ENCODE results near the gene ZNF230. TPM values are rescaled to one million over a fixed set of nuclear protein-coding genes. Genes with fewer than 3 reads are reported as not detected.

The ZNF230 gene
- total RNA-seq (2014; rRNA removed; shearing (Covaris generic)): 1.7 and 1.8 TPM in 2 replicates
- 1.6 and 2.8 TPM in 2 replicates for total RNA-seq (2022)
- percentile 46 among the genes with signal in this experiment for Bru-seq, nascent RNA
- percentile 39 among the genes with signal in this experiment for BruChase-seq, experiment 1, labeled RNA remaining after a 6-hour chase
- percentile 45 among the genes with signal in this experiment for BruChase-seq, experiment 2, labeled RNA remaining after a 2-hour chase
- long read RNA-seq, full-length matches to known transcripts: 7 of 7 reads
- long read RNA-seq, partial matches to known transcripts: 0 of 7 reads
- long read RNA-seq, other reads (novel, unspliced or antisense): 0 of 7 reads

DNA sequence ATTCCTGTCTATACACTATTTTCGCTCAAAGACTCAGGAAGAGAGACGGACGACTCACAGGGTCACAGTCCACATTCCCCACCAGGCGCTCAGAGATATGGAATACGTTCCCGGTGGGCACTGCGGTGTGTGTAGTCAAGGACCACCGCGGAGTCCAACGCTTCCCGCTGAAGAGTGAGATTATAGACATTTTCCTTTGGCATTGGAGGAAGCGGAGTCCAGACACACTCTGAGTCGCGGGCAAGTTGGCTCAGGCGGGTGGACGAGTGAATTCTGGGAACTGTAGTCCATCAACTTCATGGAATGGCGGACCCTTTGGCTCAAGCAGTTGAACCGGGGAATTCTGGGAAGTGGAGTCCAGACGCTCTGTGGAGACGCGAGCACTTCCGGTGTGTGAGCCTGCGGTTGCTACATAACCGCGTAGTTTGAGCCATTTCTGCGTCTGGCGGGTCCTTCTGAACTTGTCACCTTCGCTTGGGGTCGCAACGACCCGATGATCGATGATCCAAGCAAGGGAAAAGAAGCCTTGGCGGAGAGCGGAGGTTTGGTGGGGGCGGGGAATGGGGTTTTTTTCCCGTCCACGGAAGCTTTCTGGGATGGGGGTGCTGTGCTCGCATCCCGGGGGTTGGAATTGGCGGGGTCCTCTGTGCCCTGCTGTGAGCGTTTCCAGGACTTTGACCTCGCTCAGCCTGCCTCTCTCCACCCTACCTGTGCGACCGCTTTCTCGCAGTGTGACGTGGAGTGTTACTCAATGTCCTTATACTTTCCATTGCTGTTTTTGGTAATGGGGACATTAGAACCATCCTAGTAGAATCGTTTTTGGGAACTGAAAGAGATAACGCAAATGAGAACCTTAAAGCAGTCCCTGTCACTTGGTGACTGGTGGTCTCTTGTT lies at the start of gene ZNF230:
ZNF230 (plus strand) TSS at position 392 of the 895 bp plus-strand sequence. CDS start 4,122 bp downstream, outside the sequence.
- Histone ChIP-seq H3K4me1 (ENCODE audit: insufficient read depth, low read length, poor library complexity, severe bottlenecking) (peaks cover 4% of the 10 kb centered on the region), H4K20me1 (ENCODE audit: insufficient read depth, low read length) (no peaks in the 10 kb centered on the region), H2AFZ (ENCODE audit: low read length) (peak within 1 kb of the TSS; percentile 87), H3K9me2 (ENCODE audit: insufficient read depth, low read length) (no peaks in the 10 kb centered on the region), H3K4me2 (ENCODE audit: low read length) (peak within 1 kb of the TSS; percentile 64), H3K9me3 (ENCODE audit: low read length) (no peaks in the 10 kb centered on the region), H3K36me3 (ENCODE audit: insufficient read depth, low read length) (peaks cover 6% of the 10 kb centered on the region), H3K27ac (ENCODE audit: low read depth, low read length, poor library complexity, severe bottlenecking) (no peak within 1 kb of the TSS), H3K4me3 (ENCODE audit: low read depth, low read length, poor library complexity, severe bottlenecking) (peak within 1 kb of the TSS; percentile 83), H3K79me2 (ENCODE audit: insufficient read depth, low read depth, low read length) (no peaks in the 10 kb centered on the region)
- TSS peak; percentile 83 for BruUV-seq (replicated peaks)
- ChIA-PET POLR2A (interaction anchor here (1.0 kb wide), 1 partner anchor 18 kb away, joined by 3 read pairs; no protein-coding TSS in a partner anchor), CTCF (ENCODE audit: unreplicated experiment) (no interaction called here)
- DNase-seq (ENCODE audit: low spot score): peak; percentile 91
- intact Hi-C loops (cut with micrococcal nuclease; ENCODE audit: unreplicated experiment): loop anchor here (2.0 to 10.0 kb wide), 2 partner anchors 92 to 110 kb away; partner anchors contain the start of genes ZNF224 and ZNF225
- TF ChIP-seq EZH2phosphoT487 (IDR thresholded peaks at IDR 0.05; ENCODE audit: borderline replicate concordance, low read depth, low read length): no peak
- TF ChIP-seq, protein P1, sequence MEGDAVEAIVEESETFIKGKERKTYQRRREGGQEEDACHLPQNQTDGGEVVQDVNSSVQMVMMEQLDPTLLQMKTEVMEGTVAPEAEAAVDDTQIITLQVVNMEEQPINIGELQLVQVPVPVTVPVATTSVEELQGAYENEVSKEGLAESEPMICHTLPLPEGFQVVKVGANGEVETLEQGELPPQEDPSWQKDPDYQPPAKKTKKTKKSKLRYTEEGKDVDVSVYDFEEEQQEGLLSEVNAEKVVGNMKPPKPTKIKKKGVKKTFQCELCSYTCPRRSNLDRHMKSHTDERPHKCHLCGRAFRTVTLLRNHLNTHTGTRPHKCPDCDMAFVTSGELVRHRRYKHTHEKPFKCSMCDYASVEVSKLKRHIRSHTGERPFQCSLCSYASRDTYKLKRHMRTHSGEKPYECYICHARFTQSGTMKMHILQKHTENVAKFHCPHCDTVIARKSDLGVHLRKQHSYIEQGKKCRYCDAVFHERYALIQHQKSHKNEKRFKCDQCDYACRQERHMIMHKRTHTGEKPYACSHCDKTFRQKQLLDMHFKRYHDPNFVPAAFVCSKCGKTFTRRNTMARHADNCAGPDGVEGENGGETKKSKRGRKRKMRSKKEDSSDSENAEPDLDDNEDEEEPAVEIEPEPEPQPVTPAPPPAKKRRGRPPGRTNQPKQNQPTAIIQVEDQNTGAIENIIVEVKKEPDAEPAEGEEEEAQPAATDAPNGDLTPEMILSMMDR (conservative IDR thresholded peaks at IDR 0.05; ENCODE audit: low read length): no peak

DNA sequence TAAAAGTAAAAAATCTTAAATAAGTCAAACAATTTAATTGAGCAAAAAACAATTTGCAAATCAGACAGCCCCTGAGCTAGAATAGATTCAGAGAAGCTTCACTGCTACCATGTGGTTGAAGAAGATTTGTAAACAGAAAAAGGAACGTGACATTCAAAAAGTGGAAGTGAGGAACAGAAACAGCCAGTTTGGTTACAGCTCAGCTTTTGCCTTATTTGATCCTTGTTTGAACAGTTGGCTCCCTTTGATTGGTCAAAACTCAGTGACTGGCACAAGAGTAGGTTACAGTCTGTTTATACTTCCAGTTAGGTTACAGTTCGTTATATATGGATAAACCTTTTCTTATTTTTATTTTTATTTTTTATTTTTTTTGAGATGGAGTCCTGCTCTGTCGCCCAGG lies 45.9 kb upstream of the ZNF230 start:
- Histone ChIP-seq H2AFZ (ENCODE audit: low read length) (no peak overlapping the region), H3K4me1 (ENCODE audit: insufficient read depth, low read length, poor library complexity, severe bottlenecking) (no peaks in the 10 kb centered on the region), H3K79me2 (ENCODE audit: insufficient read depth, low read depth, low read length) (no peaks in the 10 kb centered on the region), H3K4me3 (ENCODE audit: low read depth, low read length, poor library complexity, severe bottlenecking) (no peak overlapping the region), H3K27ac (ENCODE audit: low read depth, low read length, poor library complexity, severe bottlenecking) (no peak overlapping the region), H3K9me2 (ENCODE audit: insufficient read depth, low read length) (no peaks in the 10 kb centered on the region), H3K9me3 (ENCODE audit: low read length) (no peaks in the 10 kb centered on the region), H4K20me1 (ENCODE audit: insufficient read depth, low read length) (no peaks in the 10 kb centered on the region), H3K36me3 (ENCODE audit: insufficient read depth, low read length) (no peaks in the 10 kb centered on the region), H3K4me2 (ENCODE audit: low read length) (no peak overlapping the region)
- no TSS peak for BruUV-seq (replicated peaks)
- intact Hi-C loops (cut with micrococcal nuclease; ENCODE audit: unreplicated experiment): no loop called here
- peak; percentile 23 for DNase-seq (ENCODE audit: low spot score)
- ChIA-PET CTCF (ENCODE audit: unreplicated experiment) (no interaction called here), POLR2A (no interaction called here)
- TF ChIP-seq, protein P1 (conservative IDR thresholded peaks at IDR 0.05; ENCODE audit: low read length): no peak
- no peak for TF ChIP-seq EZH2phosphoT487 (IDR thresholded peaks at IDR 0.05; ENCODE audit: borderline replicate concordance, low read depth, low read length)
